H9 (cell line): ENCODE data around the gene CADM1. TPM values are rescaled to one million over a fixed set of nuclear protein-coding genes. Genes with fewer than 3 reads are reported as not detected.

ENCODE experiments used
- DNase-seq: peaks from one replicate; pipeline ENCODE4 v3.0.0-alpha.2; 2017
- H2AFZ ChIP-seq: one replicate; pipeline ENCODE4 v1.6.1; 2013; ENCODE audit warnings: mild to moderate bottlenecking, low read length, control low read depth, moderate library complexity
- H2AK5ac ChIP-seq: 2 replicates; pipeline ENCODE4 v1.6.1; 2013; ENCODE audit warnings: low read length, control low read depth, mixed read lengths; ENCODE audit not compliant: insufficient read length
- H2BK120ac ChIP-seq: one replicate; pipeline ENCODE4 v1.6.1; 2013; ENCODE audit warnings: low read depth, mild to moderate bottlenecking, low read length, control low read depth, inconsistent platforms; ENCODE audit not compliant: poor library complexity, severe bottlenecking
- H2BK12ac ChIP-seq: 2 replicates; pipeline ENCODE4 v1.6.1; 2013; ENCODE audit warnings: low read length, control low read depth, mixed read lengths, low read depth; ENCODE audit not compliant: insufficient read length
- H2BK15ac ChIP-seq: 2 replicates; pipeline ENCODE4 v1.6.1; 2013; ENCODE audit warnings: low read depth, low read length, control low read depth
- H2BK20ac ChIP-seq: one replicate; pipeline ENCODE4 v1.6.1; 2013; ENCODE audit warnings: low read depth, mild to moderate bottlenecking, low read length, control low read depth, inconsistent platforms; ENCODE audit not compliant: poor library complexity, severe bottlenecking
- H2BK5ac ChIP-seq: 2 replicates; pipeline ENCODE4 v1.6.1; 2013; ENCODE audit warnings: low read length, control low read depth, mixed read lengths; ENCODE audit not compliant: insufficient read length
- H3K14ac ChIP-seq: 2 replicates; pipeline ENCODE4 v1.6.1; 2013; ENCODE audit warnings: low read length, control low read depth; ENCODE audit not compliant: insufficient read depth
- H3K18ac ChIP-seq: 2 replicates; pipeline ENCODE4 v1.6.1; 2013; ENCODE audit warnings: low read depth, mild to moderate bottlenecking, mixed read lengths, low read length, control low read depth; ENCODE audit not compliant: insufficient read length
- H3K23ac ChIP-seq: 2 replicates; pipeline ENCODE4 v1.6.1; 2013; ENCODE audit warnings: low read length, control low read depth, mixed read lengths, low read depth; ENCODE audit not compliant: insufficient read length
- H3K23me2 ChIP-seq: 2 replicates; pipeline ENCODE4 v1.6.1; 2013; ENCODE audit warnings: low read depth, mild to moderate bottlenecking, mixed read lengths, low read length, control low read depth; ENCODE audit not compliant: insufficient read length, poor library complexity, severe bottlenecking
- H3K27ac ChIP-seq: 2 replicates; pipeline ENCODE4 v1.5.1; 2013; ENCODE audit warnings: low read length, control low read depth, mixed read lengths, low read depth; ENCODE audit not compliant: insufficient read length
- H3K27me3 ChIP-seq: 2 replicates; pipeline ENCODE4 v1.6.1; 2013; ENCODE audit warnings: low read length, control low read depth, inconsistent platforms; ENCODE audit not compliant: insufficient read depth
- H3K4ac ChIP-seq: 2 replicates; pipeline ENCODE4 v1.6.1; 2013; ENCODE audit warnings: low read depth, mild to moderate bottlenecking, control low read depth, inconsistent platforms, low read length, moderate library complexity
- H3K4me1 ChIP-seq: 2 replicates; pipeline ENCODE4 v1.6.1; 2013; ENCODE audit warnings: low read length, control low read depth, inconsistent platforms; ENCODE audit not compliant: insufficient read depth
- H3K4me2 ChIP-seq: 2 replicates; pipeline ENCODE4 v1.6.1; 2013; ENCODE audit warnings: low read length, control low read depth, mixed read lengths; ENCODE audit not compliant: insufficient read length, insufficient read depth
- H3K56ac ChIP-seq: 2 replicates; pipeline ENCODE4 v1.6.1; 2013; ENCODE audit warnings: low read depth, mild to moderate bottlenecking, mixed read lengths, low read length, control low read depth; ENCODE audit not compliant: insufficient read length
- H3K79me1 ChIP-seq: 2 replicates; pipeline ENCODE4 v1.6.1; 2013; ENCODE audit warnings: low read depth, mild to moderate bottlenecking, moderate library complexity, low read length, control low read depth, inconsistent platforms; ENCODE audit not compliant: insufficient read depth, poor library complexity, severe bottlenecking
- H3K79me2 ChIP-seq: 2 replicates; pipeline ENCODE4 v1.6.1; 2013; ENCODE audit warnings: low read length, control low read depth, inconsistent platforms; ENCODE audit not compliant: insufficient read depth
- H3K9ac ChIP-seq: 2 replicates; pipeline ENCODE4 v1.6.1; 2013; ENCODE audit warnings: low read length, control low read depth, mixed read lengths; ENCODE audit not compliant: insufficient read length; ENCODE audit errors: extremely low read depth
- H3K9me3 ChIP-seq: one replicate; pipeline ENCODE4 v1.6.1; 2013; ENCODE audit warnings: low read depth, low read length, inconsistent platforms; ENCODE audit not compliant: control insufficient read depth
- H3T11ph ChIP-seq: one replicate; pipeline ENCODE4 v1.6.1; 2013; ENCODE audit warnings: mild to moderate bottlenecking, low read length, control low read depth, inconsistent platforms
- H4K20me1 ChIP-seq: one replicate; pipeline ENCODE4 v1.6.1; 2013; ENCODE audit not compliant: control insufficient read depth, insufficient read length, insufficient read depth
- H4K5ac ChIP-seq: 2 replicates; pipeline ENCODE4 v1.6.1; 2013; ENCODE audit warnings: low read depth, mild to moderate bottlenecking, mixed read lengths, low read length, control low read depth; ENCODE audit not compliant: insufficient read length
- H4K8ac ChIP-seq: replicated peaks from 2 replicates; pipeline ENCODE4 v1.6.1; 2013; ENCODE audit warnings: low read length, control low read depth, mixed read lengths, low read depth; ENCODE audit not compliant: insufficient read length
- H4K91ac ChIP-seq: 2 replicates; pipeline ENCODE4 v1.6.1; 2013; ENCODE audit warnings: low read depth, mild to moderate bottlenecking, moderate library complexity, mixed read lengths, low read length, control low read depth; ENCODE audit not compliant: insufficient read length
- H3K27ac Mint-ChIP-seq, 3 experiments: 2 replicates in 2 of 3; 3 replicates in 1 of 3; pipeline ENCODE4 v1.8.0; 2020 to 2021; ENCODE audit warnings: mixed read lengths in 3 of 3, mild to moderate bottlenecking in 1 of 3, moderate library complexity in 1 of 3
- H3K27me3 Mint-ChIP-seq: 2 replicates; pipeline ENCODE4 v1.8.0; 2021; ENCODE audit warnings: low read depth, mild to moderate bottlenecking, moderate library complexity, mixed read lengths
- H3K36me3 Mint-ChIP-seq, 3 experiments: 2 replicates in 2 of 3; 3 replicates in 1 of 3; pipeline ENCODE4 v1.8.0; 2020 to 2021; ENCODE audit warnings: low read depth in 3 of 3, mixed read lengths in 3 of 3; ENCODE audit not compliant: insufficient read depth in 1 of 3
- H3K4me1 Mint-ChIP-seq, 2 experiments: 2 replicates each; pipeline ENCODE4 v1.8.0; 2020; ENCODE audit warnings: mixed read lengths in 2 of 2
- H3K4me3 Mint-ChIP-seq, 2 experiments: 2 replicates in 1 of 2; 3 replicates in 1 of 2; pipeline ENCODE4 v1.8.0; 2020 to 2021; ENCODE audit warnings: mild to moderate bottlenecking in 2 of 2, mixed read lengths in 2 of 2, moderate library complexity in 1 of 2
- H3K9me3 Mint-ChIP-seq, 2 experiments: 2 replicates in 1 of 2; 3 replicates in 1 of 2; pipeline ENCODE4 v1.8.0; 2020; ENCODE audit warnings: mild to moderate bottlenecking in 2 of 2, mixed read lengths in 2 of 2, moderate library complexity in 1 of 2
- WGBS: extraction: QIAGEN DNeasy Blood & Tissue Kit; methylation state at CpG from one replicate; pipeline ENCODE4 v1.1.7; 2013; ENCODE audit warnings: missing lambda C conversion rate, low lambda C conversion rate, mixed read lengths; ENCODE audit not compliant: insufficient read length; ENCODE audit errors: extremely low coverage; 5-methylcytosine and 5-hydroxymethylcytosine counted together
- total RNA-seq: library from RNA; stranded (reverse); gene quantifications from 2 replicates; pipeline ENCODE4 v1.2.1, GENCODE V29; 2021
- TF ChIP-seq, protein P1 (sequence below): fragments of 200-600 bp; sonication (generic); conservative IDR thresholded peaks from 3 replicates; pipeline ENCODE4 v1.8.0; 2021; ENCODE audit warnings: antibody characterized with exemption, mild to moderate bottlenecking

CADM1 gene
- total RNA-seq, 1 experiment from 2014 or later, result 11.9 TPM

DNA sequence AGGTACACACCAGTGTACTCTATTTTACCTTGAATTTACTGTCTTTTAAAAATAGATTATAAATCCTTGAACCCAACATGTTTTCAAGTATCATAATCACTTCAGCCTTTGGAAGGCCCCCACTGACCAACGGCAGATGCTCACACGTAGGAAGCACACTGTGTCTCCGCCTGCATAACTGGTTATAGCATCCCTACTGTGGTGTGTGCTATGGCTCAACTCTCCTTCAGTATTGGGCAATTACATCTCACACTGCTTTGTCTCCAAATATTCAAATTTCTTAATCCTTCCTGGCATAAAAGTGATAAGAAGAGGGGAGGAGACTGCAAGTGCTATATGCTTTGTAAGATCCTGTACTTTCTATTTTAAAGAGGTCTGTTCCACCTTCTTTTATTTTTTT lies 165.7 kb downstream of the CADM1 start:
- H3K23me2 ChIP-seq, result no peaks in the 10 kb centered on the region
- no peak for DNase-seq
- no peak overlapping the region for H3T11ph ChIP-seq
- H4K91ac ChIP-seq, result no peak overlapping the region
- H3K27me3 ChIP-seq, result no peaks in the 10 kb centered on the region
- no peaks in the 10 kb centered on the region for H3K4me1 ChIP-seq
- H3K4me3 Mint-ChIP-seq, result no peak overlapping the region
- no peak overlapping the region for H2BK5ac ChIP-seq
- no peak overlapping the region for H2AFZ ChIP-seq
- no peak overlapping the region for H2AK5ac ChIP-seq
- H3K79me2 ChIP-seq, result no peaks in the 10 kb centered on the region
- H4K8ac ChIP-seq, result no peak overlapping the region
- no peak overlapping the region for H3K9ac ChIP-seq
- H3K4ac ChIP-seq, result no peak overlapping the region
- H2BK15ac ChIP-seq, result no peak overlapping the region
- TF ChIP-seq, protein P1, sequence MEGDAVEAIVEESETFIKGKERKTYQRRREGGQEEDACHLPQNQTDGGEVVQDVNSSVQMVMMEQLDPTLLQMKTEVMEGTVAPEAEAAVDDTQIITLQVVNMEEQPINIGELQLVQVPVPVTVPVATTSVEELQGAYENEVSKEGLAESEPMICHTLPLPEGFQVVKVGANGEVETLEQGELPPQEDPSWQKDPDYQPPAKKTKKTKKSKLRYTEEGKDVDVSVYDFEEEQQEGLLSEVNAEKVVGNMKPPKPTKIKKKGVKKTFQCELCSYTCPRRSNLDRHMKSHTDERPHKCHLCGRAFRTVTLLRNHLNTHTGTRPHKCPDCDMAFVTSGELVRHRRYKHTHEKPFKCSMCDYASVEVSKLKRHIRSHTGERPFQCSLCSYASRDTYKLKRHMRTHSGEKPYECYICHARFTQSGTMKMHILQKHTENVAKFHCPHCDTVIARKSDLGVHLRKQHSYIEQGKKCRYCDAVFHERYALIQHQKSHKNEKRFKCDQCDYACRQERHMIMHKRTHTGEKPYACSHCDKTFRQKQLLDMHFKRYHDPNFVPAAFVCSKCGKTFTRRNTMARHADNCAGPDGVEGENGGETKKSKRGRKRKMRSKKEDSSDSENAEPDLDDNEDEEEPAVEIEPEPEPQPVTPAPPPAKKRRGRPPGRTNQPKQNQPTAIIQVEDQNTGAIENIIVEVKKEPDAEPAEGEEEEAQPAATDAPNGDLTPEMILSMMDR, result no peak
- H4K20me1 ChIP-seq, result no peaks in the 10 kb centered on the region
- H2BK120ac ChIP-seq, result no peak overlapping the region
- no peaks in the 10 kb centered on the region for H3K36me3 Mint-ChIP-seq
- no peaks in the 10 kb centered on the region for H3K9me3 Mint-ChIP-seq
- no peaks in the 10 kb centered on the region for H3K9me3 ChIP-seq
- H3K56ac ChIP-seq, result no peak overlapping the region
- no peaks in the 10 kb centered on the region for H3K4me1 Mint-ChIP-seq
- no peak overlapping the region for H3K23ac ChIP-seq
- no peak overlapping the region for H2BK20ac ChIP-seq
- H4K5ac ChIP-seq, result no peak overlapping the region
- no CpG with 5 or more reads among the region's 3 CpGs for WGBS
- H3K18ac ChIP-seq, result no peak overlapping the region
- no peaks in the 10 kb centered on the region for H3K79me1 ChIP-seq
- H3K14ac ChIP-seq, result no peak overlapping the region
- H3K27me3 Mint-ChIP-seq, result peaks cover 7% of the 10 kb centered on the region; the same call in 1 of the 2 replicates
- H3K27ac Mint-ChIP-seq, result no peak overlapping the region
- H2BK12ac ChIP-seq, result no peak overlapping the region
- no peak overlapping the region for H3K27ac ChIP-seq
- H3K4me2 ChIP-seq, result no peak overlapping the region
